LNCaP clone FGC (cell line): Measurements from ENCODE around the gene RPS6KC1.
A peak's percentile ranks its signal among the peaks of the same experiment; 100 is the strongest.

Experiments
- DNase-seq: peaks from one replicate; pipeline ENCODE4 v3.0.0-alpha.2; 2011; ENCODE audit warnings: low read depth
- H3K4me3 ChIP-seq: 2 replicates; pipeline ENCODE4 v1.5.1; 2011; ENCODE audit warnings: mild to moderate bottlenecking, low read depth, low read length, control low read depth
- TF ChIP-seq, protein P1 (sequence below): IDR thresholded peaks from 2 replicates; pipeline ENCODE4 v1.5.1; 2012; ENCODE audit warnings: mild to moderate bottlenecking; ENCODE audit not compliant: control insufficient read depth, insufficient read depth; ENCODE audit errors: extremely low read depth

Gene RPS6KC1

GRCh38 chr1:213057264-213058059, 6.4 kb downstream of the RPS6KC1 start:
- H3K4me3 ChIP-seq: no peak overlapping the region
- TF ChIP-seq, protein P1, sequence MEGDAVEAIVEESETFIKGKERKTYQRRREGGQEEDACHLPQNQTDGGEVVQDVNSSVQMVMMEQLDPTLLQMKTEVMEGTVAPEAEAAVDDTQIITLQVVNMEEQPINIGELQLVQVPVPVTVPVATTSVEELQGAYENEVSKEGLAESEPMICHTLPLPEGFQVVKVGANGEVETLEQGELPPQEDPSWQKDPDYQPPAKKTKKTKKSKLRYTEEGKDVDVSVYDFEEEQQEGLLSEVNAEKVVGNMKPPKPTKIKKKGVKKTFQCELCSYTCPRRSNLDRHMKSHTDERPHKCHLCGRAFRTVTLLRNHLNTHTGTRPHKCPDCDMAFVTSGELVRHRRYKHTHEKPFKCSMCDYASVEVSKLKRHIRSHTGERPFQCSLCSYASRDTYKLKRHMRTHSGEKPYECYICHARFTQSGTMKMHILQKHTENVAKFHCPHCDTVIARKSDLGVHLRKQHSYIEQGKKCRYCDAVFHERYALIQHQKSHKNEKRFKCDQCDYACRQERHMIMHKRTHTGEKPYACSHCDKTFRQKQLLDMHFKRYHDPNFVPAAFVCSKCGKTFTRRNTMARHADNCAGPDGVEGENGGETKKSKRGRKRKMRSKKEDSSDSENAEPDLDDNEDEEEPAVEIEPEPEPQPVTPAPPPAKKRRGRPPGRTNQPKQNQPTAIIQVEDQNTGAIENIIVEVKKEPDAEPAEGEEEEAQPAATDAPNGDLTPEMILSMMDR: no peak
- no peak for DNase-seq

- no peak overlapping the region for H3K4me3 ChIP-seq
- TF ChIP-seq, protein P1: no peak
- no peak for DNase-seq
These were observed 9.8 kb downstream of the RPS6KC1 start for GRCh38 chr1:213060836-213061235.

DNA sequence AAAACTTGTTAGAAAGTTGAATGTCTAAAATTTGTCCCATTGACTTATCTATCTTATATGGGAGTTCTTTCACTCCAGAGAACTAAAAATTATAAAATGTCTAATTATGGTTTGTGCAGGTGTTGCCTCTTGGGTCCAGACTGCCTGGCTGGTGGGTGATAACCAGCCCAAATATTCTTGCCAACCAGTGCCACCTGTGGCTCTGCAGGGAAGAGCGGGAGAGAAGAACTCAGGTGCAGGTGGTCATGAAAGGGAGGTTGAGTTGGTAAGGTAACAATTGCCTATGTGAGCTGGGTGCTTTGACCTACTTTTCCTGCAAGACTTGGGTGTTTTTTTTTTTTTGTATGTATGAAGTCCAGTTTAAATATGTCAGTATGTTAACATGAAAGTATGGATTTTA, 10.2 kb downstream of the RPS6KC1 start:
- H3K4me3 ChIP-seq: no peak overlapping the region
- no peak for DNase-seq
- TF ChIP-seq, protein P1: peak; percentile 21; the same call in 1 of the 2 replicates

DNA sequence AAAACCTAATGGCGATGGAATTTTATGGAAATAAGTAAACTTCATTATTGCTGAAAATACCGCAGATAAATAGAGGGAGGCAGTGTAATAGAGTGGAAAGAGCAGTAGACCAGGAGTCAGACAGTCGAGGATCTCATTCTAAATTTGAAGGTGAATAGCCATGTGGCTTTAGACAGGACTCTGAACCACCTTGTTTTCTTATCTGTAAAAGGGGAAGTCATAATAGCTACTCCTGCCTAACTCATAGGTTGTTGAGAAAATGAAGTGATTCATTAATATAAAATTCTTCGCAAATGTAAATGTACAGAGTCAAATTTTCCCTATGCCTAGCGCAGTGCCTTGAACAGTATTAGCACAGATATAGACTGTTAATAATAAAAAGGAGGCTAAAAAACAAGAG, 14.8 kb downstream of the RPS6KC1 start:
- TF ChIP-seq, protein P1: no peak
- no peak for DNase-seq
- H3K4me3 ChIP-seq: no peak overlapping the region

GRCh38 chr1:213066363-213066762, 15.3 kb downstream of the RPS6KC1 start:
- H3K4me3 ChIP-seq: no peak overlapping the region
- DNase-seq: no peak
- TF ChIP-seq, protein P1: no peak

- TF ChIP-seq, protein P1: no peak
- DNase-seq: no peak
- no peak overlapping the region for H3K4me3 ChIP-seq
These were observed 16.3 kb downstream of the RPS6KC1 start for GRCh38 chr1:213067352-213067751.

DNA sequence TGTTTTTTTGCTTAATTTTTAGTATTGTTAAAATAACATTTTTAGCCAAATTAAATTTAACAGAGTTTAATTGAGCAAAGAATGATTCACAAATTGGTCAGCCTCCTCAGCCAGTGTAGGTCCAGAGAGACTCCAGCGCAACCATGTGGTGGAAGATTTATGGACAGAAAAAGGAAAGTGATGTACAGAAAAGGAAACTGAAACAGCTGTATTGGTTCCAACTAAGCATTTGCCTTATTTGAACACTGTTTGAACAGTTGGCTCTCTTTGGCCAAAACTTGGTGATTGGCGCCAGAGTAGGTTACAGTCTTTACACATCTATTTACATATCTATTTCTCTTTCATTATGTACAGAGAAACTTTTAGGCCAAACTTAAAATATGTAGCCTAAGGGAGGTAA, 19.4 kb downstream of the RPS6KC1 start:
- DNase-seq: peak; percentile 96
- TF ChIP-seq, protein P1: peak; percentile 69
- peak overlapping the region; percentile 9; the same call in 1 of the 2 replicates for H3K4me3 ChIP-seq
